Left lung (tissue), 10 donors: ENCODE data around the gene SDK1. TPM values are rescaled to one million over a fixed set of nuclear protein-coding genes. Genes with fewer than 3 reads are reported as not detected.

Experiments
- ATAC-seq: fragments of 200-7000 bp; cut with Tn5 transposase; one replicate; pipeline ENCODE4 v1.9.1; 2020; ENCODE audit warnings: moderate library complexity
- DNase-seq, 4 donors: peaks; one replicate each; pipeline ENCODE4 v3.0.0-alpha.2; 2013 to 2020
- H3K27ac ChIP-seq, 2 donors: fragments of 200-600 bp; sonication (generic) in 1 of 2; one replicate each; pipeline versions ENCODE4 v1.5.0 to v1.8.0; 2020 to 2021
- H3K27me3 ChIP-seq, 2 donors: fragments of 200-600 bp; sonication (generic) in 1 of 2; one replicate each; pipeline versions ENCODE4 v1.5.0 to v1.8.0; 2020 to 2021
- H3K36me3 ChIP-seq, 2 donors: fragments of 200-600 bp; sonication (generic) in 1 of 2; one replicate each; pipeline versions ENCODE4 v1.5.0 to v1.8.0; 2020 to 2021
- H3K4me1 ChIP-seq, 2 donors: fragments of 200-600 bp; one replicate each; pipeline ENCODE4 v1.8.0; 2021
- H3K4me3 ChIP-seq, 2 donors: fragments of 200-600 bp; sonication (generic) in 1 of 2; one replicate each; pipeline versions ENCODE4 v1.5.0 to v1.8.0; 2020 to 2021; ENCODE audit warnings: mild to moderate bottlenecking in 1 of 2
- H3K9me3 ChIP-seq, 2 donors: fragments of 200-600 bp; sonication (generic) in 1 of 2; one replicate each; pipeline versions ENCODE4 v1.5.0 to v1.8.0; 2020 to 2021
- CTCF ChIP-seq, 2 donors: fragments of 200-600 bp; sonication (generic) in 1 of 2; IDR thresholded peaks; one replicate each; pipeline versions ENCODE4 v1.5.0 to v1.8.0; 2021; ENCODE audit warnings: antibody characterized with exemption in 2 of 2
- intact Hi-C, 2 donors: fragments of 100-400 bp; cut with DNase I; formaldehyde crosslinking; loops; one replicate each; pipeline versions ENCODE4 v1.11.2 to v1.14.2; 2022
- polyA plus RNA-seq, 6 donors: library from polyadenylated mRNA; unstranded; fragments of 120-200 nt; gene quantifications; one replicate each; pipeline ENCODE4 v1.2.1, GENCODE V29; 2013; ENCODE audit not compliant: insufficient read length in 6 of 6
- total RNA-seq, 2 donors: library from RNA; stranded (reverse); fragmentation: NEBNext Ultra II Directional; extraction: Animal tissue kit (Norgen Biotek cat#: 25700); gene quantifications; one replicate each; pipeline ENCODE4 v1.2.1, GENCODE V29; 2021
- donor health status: DM: no; HTN: yes; CAD: no.
- donor health status: DM: no; HTN: no; CAD: no.

The SDK1 gene
- total and polyA plus RNA-seq, 8 donors: 5.5 to 17.6 (median 13.0) TPM

- no peak for DNase-seq
- Histone ChIP-seq H3K27me3 (no peaks in the 10 kb centered on the region), H3K36me3 (no peaks in the 10 kb centered on the region), H3K27ac (no peak overlapping the region), H3K4me1 (no peaks in the 10 kb centered on the region), H3K9me3 (no peaks in the 10 kb centered on the region), H3K4me3 (no peak overlapping the region)
- intact Hi-C loops: no loop called here
- no peak for ATAC-seq
- TF ChIP-seq CTCF (IDR thresholded peaks at IDR 0.05): no peak
Measured at GRCh38 chr7:4067874-4068273, 766.8 kb downstream of the SDK1 start.

GRCh38 chr7:4068286-4068685 lies 767.2 kb downstream of the SDK1 start:
- Histone ChIP-seq H3K27ac (no peak overlapping the region), H3K9me3 (no peaks in the 10 kb centered on the region), H3K36me3 (no peaks in the 10 kb centered on the region), H3K27me3 (no peaks in the 10 kb centered on the region), H3K4me1 (no peaks in the 10 kb centered on the region), H3K4me3 (no peak overlapping the region)
- DNase-seq (no peak), ATAC-seq (no peak)
- intact Hi-C loops: no loop called here
- TF ChIP-seq CTCF (IDR thresholded peaks at IDR 0.05): no peak

GRCh38 chr7:4069268-4070095 lies 768.4 kb downstream of the SDK1 start:
- H3K36me3 ChIP-seq: no peaks in the 10 kb centered on the region
- intact Hi-C loops: no loop called here
- ATAC-seq: no peak

GRCh38 chr7:4070214-4070613 lies 769.2 kb downstream of the SDK1 start:
- ATAC-seq (no peak), DNase-seq (no peak)
- H3K4me3 ChIP-seq: no peak overlapping the region
- TF ChIP-seq CTCF (IDR thresholded peaks at IDR 0.05): no peak
- H3K27me3 ChIP-seq: no peaks in the 10 kb centered on the region
- H3K9me3 ChIP-seq: no peaks in the 10 kb centered on the region
- intact Hi-C loops: no loop called here
- no peak overlapping the region for H3K27ac ChIP-seq
- no peaks in the 10 kb centered on the region for H3K36me3 ChIP-seq
- H3K4me1 ChIP-seq: no peaks in the 10 kb centered on the region

More at GRCh38 chr7:4069268-4070095, 768.4 kb downstream of the SDK1 start:
- no peak for TF ChIP-seq CTCF (IDR thresholded peaks at IDR 0.05)
- H3K9me3 ChIP-seq: no peaks in the 10 kb centered on the region
- no peaks in the 10 kb centered on the region for H3K27me3 ChIP-seq
- no peak overlapping the region for H3K4me3 ChIP-seq
- DNase-seq: peak in 1 of 4 donors; percentile 6
- no peaks in the 10 kb centered on the region for H3K4me1 ChIP-seq
- no peak overlapping the region for H3K27ac ChIP-seq

GRCh38 chr7:4071370-4072058 lies 770.5 kb downstream of the SDK1 start:
- peak in 1 of 4 donors; percentile 25 for DNase-seq
- Histone ChIP-seq H3K27me3 (no peaks in the 10 kb centered on the region), H3K4me3 (no peak overlapping the region), H3K4me1 (no peaks in the 10 kb centered on the region), H3K36me3 (no peaks in the 10 kb centered on the region), H3K27ac (no peak overlapping the region), H3K9me3 (no peaks in the 10 kb centered on the region)
- intact Hi-C loops: no loop called here
- no peak for ATAC-seq
- no peak for TF ChIP-seq CTCF (IDR thresholded peaks at IDR 0.05)
